Renal pelvis (tissue), 4 donors: ENCODE measurements around the gene TCAP. TPM values are rescaled to one million over a fixed set of nuclear protein-coding genes. Genes with fewer than 3 reads are reported as not detected.

Experiments used
- DNase-seq: peaks from one replicate; pipeline ENCODE4 v3.0.0-alpha.2; 2013
- polyA plus RNA-seq, 3 donors: library from polyadenylated mRNA; unstranded; fragments of 120-200 nt; gene quantifications; one replicate each; pipeline ENCODE4 v1.2.1, GENCODE V29; 2013; ENCODE audit not compliant: insufficient read length in 3 of 3

The TCAP gene
- polyA plus RNA-seq, 3 donors, result 1.5 to 2.0 (median 1.9) TPM

DNA sequence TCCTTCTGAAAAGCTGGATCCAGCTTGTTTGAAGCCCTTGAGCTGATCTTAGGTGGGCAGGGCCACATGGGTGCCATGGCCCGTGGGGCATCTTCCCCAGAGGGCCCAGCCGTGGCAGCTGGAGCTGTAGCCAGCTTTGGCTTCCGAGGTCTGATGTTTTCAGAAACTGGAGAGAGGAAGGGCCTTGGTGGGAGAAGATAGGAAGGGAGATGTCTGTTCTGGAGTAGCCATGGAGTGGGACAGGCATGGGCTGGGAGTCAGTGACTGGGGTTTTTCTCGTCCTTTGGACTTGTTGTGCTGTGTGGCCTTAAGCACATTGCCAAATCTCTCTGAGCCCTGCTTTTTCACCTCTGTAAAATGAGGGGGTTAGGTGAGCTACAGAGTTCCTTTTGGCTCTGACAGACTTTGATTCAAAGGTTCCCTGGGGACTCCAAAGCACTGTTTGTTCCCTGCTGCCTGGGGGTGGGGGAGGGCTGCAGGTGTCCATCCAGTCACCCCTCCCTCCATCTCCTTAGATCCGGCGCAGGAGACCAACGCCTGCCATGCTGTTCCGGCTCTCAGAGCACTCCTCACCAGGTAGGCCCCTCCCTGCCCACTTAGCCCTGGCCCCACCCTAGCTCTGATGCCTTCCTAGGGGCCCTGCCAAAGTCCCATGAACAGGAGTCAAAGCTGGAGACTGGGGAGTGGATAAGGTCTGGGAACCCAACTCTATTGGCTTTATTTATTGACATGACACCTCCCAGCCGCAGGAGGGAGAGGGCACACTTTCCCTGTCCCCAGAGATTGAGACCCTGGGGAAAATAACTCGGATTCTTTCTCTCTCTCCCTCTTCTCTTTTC lies 36.3 kb upstream of the TCAP start:
- DNase-seq, result no peak

DNA sequence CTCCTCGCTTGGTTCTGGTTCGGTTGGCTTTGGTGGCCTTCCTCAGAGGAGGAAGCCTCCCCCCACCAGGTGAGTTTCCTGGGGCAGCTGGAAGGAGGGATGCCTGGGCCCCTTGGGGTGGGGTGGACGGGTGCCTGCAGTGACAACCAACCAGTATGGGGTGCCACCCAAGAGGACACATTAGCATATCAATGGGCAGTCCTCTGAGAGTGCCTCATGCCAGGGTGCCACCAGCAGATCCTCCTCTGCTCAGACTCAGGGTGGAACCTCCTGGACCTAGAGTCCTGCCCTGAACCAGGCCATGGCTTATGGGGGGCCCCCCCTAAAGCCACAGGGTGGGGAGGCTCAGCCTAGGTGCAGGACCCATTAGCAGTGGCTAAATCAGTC lies 35.7 kb upstream of the TCAP start:
- DNase-seq, result no peak

DNA sequence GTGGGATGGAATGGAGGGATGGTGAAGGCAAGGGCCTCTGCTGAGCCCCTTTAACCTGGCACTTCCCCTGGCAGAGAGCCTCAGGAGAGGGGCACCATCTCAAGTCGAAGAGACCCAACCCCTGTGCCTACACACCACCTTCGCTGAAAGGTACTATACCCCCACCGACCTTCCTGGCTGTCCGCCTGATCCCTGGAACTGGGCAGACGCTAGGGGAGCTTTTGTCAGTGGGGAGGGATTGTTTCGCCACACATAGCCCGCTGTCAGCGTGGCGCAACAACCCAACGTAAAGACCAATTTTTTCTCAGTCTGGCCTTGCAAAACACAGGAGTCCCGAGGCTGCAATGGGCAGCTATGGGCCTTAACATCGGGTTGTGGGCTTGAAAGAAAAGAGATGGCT lies 35.3 kb upstream of the TCAP start:
- DNase-seq, result no peak

DNA sequence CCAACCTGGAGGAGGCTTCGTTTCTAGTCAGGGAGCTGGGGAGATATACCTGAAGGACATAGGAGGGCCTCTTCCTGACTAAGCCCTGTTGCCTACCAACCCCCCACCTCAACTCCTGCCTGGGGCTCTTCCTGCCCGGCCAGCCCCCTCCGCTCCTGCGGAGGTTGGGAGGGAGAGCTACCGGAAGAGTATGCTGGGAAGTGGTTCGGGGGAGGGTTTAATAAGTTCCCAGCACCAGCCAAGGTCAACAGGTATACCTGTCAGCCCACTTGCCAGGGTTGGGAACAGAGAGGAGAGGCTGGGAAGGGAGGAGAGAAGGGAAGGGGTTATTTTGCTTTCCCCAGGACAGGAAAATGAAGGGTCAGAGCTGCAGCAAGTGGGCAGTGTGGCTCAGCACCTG lies 33.7 kb upstream of the TCAP start:
- no peak for DNase-seq

DNA sequence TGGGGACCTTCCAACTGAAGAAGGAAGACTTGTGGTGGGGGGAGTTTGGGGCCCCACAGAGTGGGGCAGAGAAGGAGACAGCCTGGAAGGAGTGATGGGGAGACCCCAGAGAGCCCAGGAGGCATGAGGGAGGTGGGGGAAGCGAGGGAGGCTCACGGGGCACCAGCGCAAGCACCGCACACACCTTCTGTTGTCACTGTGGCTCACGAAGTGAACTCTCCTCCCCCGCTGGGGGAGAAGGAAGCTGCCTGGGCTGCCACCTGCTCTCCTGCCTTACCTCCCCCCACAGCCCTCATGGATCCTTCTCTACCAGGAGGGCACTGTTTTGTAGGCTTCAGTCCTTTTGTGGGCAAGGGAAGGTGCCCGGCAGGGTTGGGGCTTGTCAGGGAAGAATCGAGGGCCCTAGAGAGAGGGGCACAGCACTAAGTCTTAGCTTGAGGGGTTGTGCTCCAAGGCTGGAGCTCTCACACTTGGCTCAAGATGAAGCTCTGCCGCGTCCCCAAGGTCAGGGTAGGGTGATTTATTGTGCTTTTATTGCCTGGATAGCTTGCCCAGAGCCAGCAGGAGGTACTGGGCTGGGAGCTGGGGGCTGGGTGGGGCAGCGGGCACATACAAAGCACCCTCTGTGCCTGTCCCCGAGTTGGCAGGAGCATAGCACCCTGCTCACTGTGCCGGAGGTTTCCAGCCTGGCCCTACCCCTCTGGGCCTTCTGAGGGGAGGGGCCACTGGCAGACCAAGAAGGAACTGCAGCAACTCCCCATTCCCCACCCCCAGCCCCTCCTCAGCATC lies 32.8 kb upstream of the TCAP start:
- DNase-seq, result no peak

DNA sequence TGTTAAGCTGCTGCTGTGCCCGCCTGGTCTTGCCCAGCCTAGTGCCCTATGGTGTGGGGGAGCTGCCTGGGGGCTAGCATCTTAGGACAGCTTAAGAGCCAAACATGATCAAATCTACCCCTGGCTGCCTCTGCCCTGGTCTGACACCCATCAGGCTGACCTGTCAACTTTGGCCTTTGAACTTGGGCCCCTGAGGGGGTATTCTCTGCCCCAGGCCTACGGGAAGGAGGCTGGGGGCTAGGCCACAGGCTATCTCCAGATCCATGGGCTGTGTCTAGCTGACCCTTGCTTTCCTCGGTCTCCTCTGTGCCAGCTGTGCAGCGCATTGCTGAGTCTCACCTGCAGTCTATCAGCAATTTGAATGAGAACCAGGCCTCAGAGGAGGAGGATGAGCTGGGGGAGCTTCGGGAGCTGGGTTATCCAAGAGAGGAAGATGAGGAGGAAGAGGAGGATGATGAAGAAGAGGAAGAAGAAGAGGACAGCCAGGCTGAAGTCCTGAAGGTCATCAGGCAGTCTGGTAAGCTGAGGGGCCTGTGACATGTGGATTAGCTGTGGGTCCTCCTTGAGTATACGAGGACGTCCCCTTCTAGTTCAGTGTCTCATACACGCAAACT lies 31.5 kb upstream of the TCAP start:
- no peak for DNase-seq

DNA sequence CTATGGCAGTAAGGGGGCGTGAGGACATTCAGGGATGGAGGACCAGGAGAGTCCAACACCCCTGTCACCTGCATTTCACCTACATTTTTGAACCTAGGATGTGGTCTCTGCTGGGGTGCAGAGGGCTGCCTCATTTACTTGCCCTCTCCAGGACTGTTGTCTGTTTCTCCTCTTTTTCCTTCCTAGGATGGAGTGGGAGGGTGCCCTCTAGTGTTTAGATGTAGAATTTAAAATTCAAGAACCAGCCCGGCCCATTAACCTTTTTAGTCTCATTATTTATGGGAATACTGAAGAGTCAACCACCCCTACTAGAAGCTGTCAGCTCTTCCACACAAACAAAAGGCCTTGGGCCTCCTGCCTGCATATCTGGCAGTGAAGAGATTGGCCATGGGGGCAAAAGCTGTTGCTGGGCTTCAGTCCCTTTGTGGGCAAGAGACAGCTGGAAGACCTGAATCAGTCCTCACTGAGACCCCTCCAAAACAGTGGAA lies 30.7 kb upstream of the TCAP start:
- peak; percentile 72 for DNase-seq

DNA sequence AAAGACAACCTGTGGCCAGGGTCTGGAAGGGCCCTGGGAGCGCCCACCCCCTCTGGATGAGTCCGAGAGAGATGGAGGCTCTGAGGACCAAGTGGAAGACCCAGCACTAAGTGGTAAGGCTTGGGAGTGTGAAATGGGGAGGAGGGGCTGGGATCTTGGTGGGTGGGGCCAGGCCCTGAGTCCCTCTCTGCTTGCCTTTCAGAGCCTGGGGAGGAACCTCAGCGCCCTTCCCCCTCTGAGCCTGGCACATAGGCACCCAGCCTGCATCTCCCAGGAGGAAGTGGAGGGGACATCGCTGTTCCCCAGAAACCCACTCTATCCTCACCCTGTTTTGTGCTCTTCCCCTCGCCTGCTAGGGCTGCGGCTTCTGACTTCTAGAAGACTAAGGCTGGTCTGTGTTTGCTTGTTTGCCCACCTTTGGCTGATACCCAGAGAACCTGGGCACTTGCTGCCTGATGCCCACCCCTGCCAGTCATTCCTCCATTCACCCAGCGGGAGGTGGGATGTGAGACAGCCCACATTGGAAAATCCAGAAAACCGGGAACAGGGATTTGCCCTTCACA lies 29.5 kb upstream of the TCAP start:
- DNase-seq, result no peak

DNA sequence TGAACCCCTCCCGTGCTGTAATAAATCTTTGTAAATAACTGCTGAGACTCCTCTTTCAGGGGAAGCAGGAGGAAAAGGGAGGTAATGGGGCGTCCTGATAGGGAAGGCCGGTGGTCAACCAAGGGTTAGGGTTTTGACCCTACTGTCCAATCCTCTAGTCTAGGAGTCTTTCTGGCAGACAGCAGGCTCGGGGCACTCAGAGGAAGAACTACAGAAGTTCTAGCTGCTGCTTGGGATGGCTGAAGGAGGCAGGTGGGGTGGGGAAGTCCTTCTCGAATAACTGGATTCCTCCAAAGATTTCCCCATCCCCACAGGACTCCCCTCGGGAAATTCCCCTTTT lies 28.6 kb upstream of the TCAP start:
- no peak for DNase-seq

DNA sequence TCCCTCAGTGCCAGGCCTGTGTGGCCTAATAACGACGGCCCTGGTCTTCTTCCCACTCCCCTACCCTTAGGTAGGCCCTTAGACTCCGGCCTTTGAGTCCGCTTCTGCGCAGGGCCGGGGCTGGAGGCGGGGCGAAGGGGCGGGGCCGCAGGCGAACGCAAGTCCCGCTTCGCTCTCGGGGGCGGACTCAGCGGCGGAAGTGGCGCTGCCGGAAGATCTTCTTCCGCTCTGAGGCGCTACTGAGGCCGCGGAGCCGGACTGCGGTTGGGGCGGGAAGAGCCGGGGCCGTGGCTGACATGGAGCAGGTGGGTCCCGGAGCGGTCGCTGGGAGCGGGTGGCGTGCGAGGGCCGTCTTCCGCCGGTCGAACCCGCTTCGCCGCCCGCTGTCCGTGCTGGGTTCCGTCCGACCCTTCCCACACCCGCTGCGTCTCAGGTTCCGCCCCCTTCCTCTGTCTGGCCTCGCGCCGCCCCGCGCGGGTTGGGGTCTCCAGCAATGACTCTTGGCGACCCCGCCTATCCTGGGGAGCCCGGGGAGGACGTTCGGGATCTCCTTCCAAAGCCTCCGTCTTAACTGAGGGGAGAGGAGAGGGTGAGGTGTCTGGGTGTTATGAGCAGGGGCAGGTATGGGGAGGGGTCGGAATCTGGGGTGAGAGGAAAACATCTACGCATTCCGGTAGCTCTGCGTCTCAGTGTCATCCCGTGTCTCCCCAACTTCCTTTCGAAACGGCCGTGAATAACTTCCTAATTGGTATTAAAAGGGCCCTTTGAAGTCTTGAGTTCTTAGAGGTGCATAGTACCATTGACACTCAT lies 28.0 kb upstream of the TCAP start, which contains the start of gene STARD3:
STARD3 (plus strand) TSS at position 218 of the 810 bp plus-strand sequence. CDS start 16,388 bp downstream, outside the sequence.
- DNase-seq, result peak; percentile 88

DNA sequence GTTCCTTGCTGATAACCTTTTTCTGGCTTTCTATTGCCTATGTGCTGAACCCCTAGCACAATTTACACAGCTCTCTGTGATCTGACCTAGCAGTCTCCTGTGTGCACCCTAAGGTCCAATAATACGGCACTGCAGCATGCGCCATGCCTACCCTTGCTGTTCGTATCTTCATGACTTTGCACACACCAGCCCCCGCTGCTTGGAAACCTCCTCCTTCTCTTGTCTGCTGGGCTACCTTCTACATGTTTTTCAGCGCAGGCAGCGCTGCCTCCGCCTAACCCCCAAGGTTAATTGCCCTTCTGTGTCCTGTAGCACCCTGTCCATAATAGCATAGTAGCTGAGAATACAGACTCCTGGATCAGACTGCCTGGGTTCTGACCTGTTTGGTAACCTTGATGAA lies 26.8 kb upstream of the TCAP start:
- DNase-seq, result no peak

DNA sequence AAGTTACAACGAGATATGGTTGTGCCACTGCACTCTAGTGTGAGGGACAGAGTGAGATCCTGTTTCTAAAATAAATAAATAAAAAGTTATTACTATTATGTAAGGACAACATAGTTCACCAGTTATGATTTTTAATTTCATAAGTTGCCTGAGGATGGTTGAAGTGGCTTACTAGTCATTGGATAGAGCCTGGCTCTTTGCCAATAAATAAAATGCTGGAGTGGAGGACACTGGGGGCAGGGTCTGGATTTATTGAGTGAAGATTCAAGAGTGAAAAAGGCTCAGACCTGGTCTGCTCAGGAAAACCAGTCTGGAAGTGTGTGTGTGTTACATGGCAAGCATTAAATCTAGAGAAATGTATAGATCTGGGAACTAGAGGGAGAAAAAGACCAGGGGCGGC lies 26.1 kb upstream of the TCAP start:
- no peak for DNase-seq

DNA sequence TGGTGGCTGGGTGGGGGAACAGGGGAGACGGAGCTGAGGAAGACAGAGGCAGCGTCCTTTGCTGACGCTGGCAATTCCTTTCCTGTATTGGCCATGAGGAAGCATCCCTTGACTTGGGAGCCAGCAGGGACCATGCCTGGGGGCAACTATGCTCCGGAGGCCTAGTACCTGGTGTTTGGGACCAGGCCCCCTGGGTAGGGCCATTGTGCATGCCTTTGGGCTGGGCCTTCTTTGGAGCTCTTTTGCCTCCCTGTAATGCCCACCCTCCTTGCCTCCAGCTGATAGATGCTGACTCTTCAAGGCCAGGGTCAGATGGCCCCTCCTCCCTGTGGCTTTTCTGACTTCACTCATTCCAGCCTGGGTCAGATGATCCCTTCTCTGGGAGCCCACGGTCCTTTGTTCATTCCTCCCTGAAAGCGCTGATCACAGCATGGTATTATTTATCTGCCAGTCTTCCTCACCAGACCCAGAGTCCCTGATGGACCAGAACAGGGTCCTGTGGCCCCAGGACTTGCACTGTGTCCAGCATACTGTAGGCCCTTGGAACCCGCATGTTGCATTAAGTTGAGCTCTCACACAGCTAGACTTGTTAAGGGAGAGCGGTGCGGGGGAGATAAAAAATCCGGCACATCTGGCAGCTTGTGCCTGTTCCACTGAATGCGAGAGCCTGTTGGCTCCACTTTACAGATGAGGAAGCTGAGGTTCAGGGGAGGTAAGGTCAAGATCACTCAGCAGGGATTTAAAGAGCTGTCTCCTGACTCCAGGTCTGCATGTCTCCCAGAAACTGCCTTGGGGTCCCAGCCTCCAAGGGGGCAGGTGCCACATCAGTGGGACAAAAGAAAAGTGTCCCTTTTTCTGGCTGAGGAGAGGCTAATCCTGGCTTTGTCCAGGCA lies 25.3 kb upstream of the TCAP start:
- no peak for DNase-seq

DNA sequence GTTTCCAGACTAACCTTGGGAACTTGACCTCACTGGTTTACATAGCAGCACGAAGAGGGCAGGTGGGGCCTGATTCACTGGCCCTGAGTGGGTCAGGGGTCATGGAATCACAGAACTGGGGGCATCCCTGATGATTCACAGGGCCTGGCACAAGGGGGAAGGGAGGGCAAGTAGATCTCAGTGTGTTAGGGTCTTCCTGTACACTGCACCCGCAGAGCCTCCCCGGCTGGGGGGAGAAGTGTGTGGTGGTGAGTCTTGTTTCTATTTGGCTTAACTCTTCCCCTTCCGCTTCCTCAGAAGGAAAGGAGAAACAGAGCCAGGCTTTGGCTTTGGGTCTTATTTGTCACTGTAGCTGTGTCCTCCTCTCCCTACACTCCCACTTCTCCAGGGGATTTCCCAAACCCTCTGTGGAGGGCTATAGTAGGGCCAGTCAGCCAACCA lies 24.5 kb upstream of the TCAP start:
- no peak for DNase-seq

DNA sequence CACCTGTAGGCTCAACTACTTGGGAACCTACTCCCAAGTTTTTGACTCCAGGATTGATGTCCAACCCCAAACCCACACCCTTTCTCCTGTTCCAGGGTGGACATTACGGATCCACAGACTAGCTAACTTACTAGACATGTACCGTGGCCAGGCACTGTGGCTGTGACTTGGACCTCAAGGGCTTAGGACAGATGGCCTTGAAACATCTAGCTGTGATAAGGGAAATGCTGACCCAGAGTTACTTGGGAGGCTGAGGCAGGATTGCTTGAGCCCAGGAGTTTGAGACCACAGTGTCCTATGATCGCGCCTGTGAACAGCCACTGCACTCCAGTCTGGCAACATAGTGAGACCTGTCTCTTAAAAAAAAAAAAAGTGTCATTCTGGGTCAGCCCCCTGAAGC lies 24.1 kb upstream of the TCAP start:
- no peak for DNase-seq

DNA sequence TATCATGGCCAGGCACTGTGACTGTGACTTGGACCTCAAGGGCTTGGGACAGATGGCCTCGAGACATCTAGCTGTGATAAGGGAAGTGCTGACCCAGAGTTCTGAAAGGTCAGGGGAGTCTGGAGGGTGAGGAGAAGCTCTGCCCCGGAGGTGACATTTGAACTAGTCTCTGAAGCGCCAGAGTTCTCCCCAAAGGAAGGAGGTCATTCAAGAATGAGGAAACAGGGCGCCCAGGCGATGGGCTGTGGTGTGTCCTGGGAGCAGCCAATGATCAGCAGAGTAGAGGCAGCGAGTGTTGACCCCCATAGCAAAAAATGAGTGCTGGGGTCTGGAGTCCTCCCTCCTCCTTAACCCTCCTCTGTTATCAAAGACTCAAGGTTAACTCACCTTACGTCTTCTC lies 23.3 kb upstream of the TCAP start:
- no peak for DNase-seq

DNA sequence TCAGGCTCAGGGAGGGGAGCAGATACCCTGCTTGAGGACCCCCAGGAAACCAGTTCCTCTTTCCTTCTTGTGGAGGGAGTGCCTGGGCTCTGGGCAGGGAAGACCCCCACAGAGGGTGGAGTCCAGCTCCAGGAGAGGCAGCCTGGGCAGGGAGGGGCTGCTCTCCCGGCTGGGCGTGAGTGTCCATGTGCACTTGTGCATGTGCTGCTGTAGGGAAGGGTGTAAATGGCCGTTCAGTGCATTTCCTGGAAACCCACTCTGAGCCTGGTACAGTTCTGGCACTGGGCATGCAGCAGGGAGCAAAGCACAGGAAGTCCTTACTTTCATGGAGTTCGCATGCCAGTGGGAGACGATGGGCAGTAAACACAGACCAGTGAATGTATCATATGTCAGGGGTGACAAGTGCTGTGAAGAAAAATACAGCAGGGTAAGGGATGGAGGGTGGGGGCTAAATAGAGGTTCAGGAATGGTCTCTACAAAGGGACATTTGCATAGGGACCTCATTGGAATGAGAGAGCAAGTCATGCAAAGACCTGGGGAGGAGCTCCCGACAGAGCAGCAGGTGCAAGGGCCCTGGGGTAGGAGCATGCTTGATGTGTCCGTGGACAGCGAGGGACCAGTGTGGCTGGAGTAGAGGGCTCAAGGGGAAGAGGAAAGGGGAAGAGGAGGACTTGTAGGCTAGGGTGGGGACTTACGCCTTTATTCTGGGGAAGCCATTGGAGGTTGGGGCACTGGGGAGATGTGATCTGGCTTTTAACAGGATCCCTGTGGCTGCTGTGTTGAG lies 22.7 kb upstream of the TCAP start:
- no peak for DNase-seq

DNA sequence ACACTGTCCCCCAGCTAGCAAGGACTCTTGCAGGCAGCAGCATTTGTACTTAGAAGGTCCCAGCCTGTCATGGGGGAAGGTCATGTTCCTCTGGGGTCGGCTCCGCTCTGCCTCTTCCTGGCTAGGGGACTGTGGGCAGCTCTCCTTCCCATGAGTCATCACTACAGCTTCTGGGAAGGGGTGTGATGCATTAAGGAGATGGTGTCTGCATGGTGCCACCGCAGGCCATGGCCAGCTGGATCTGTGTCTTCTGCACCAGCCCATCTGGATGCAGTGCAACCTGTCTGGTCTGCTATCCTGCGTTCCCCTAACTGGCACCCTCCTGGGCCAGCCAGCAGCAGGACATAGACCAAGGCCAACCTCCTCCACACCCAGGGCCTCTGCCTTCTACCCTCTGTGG lies 21.9 kb upstream of the TCAP start:
- DNase-seq, result no peak

DNA sequence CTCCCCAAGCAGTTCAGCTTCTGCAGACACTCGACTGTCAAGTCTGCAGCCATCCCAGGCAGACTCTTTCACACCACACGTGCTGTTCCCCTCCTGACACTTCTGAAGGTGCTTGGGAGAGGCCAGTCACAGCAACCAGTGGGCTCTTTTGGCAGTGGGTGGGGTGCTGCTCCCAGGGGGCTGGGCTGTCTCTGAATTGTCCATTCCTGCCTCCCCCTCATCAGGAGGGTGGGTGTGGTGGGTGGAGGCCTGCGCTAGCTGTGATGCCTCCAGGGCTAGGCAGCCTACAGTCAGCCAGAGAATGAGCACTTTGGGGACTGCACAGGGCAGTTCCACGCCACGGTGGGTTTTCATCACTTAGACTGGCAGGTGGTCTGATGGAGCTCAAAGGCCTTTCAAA lies 17.9 kb upstream of the TCAP start:
- no peak for DNase-seq
